SK-N-SH (cell line): Measurements from ENCODE around the gene DNAL4. TPM values are rescaled to one million over a fixed set of nuclear protein-coding genes. Genes with fewer than 3 reads are reported as not detected.

ENCODE experiments used
- CTCF ChIA-PET: fragments of 300-600, 350-600 bp; formaldehyde crosslinking; extraction: SDS; loops from one replicate; lab custom pipeline; 2021; lab: Yijun Ruan, JAX
- POLR2A ChIA-PET: fragments of 350-600 bp; sonication (Branson Sonifier 250); formaldehyde crosslinking; extraction: SDS; loops from one replicate; lab custom pipeline; 2020; ENCODE audit warnings: antibody characterized with exemption, inconsistent platforms; lab: Yijun Ruan, JAX
- DNase-seq: peaks from one replicate; pipeline ENCODE4 v3.0.0; 2012
- H2AFZ ChIP-seq: fragments of 200-600 bp; sonication (generic); 2 replicates; pipeline ENCODE4 v1.8.1; 2016; ENCODE audit warnings: antibody characterized with exemption, mild to moderate bottlenecking, low read depth
- H3F3A ChIP-seq: fragments of 200-600 bp; sonication (generic); replicated peaks from 2 replicates; pipeline ENCODE3; 2016; ENCODE audit warnings: antibody characterized with exemption, mild to moderate bottlenecking; ENCODE audit not compliant: insufficient read depth
- H3K27ac ChIP-seq, 2 experiments: fragments of 200-500 bp in 1 of 2; fragments of 200-600 bp in 1 of 2; sonication (Bioruptor generic) in 1 of 2; sonication (generic), shearing (Covaris generic) in 1 of 2; 2 replicates each; pipeline versions ENCODE4 v1.5.1 to v1.6.1; 2014 to 2016; ENCODE audit warnings: low read depth in 2 of 2, inconsistent platforms in 1 of 2, low read length in 1 of 2, mild to moderate bottlenecking in 1 of 2, mixed read lengths in 1 of 2
- H3K27me3 ChIP-seq: fragments of 200-600 bp; sonication (generic), shearing (Covaris generic); 2 replicates; pipeline ENCODE4 v1.6.1; 2016; ENCODE audit warnings: mixed run types; ENCODE audit not compliant: insufficient read depth
- H3K36me3 ChIP-seq, 2 experiments: fragments of 200-500 bp in 1 of 2; fragments of 200-600 bp in 1 of 2; sonication (Bioruptor generic) in 1 of 2; sonication (generic) in 1 of 2; replicated peaks in 1 of 2; 2 replicates each; pipeline versions ENCODE3 to v1.5.1; 2014 to 2016; ENCODE audit warnings: low read length in 1 of 2, mild to moderate bottlenecking in 1 of 2; ENCODE audit not compliant: insufficient read depth in 2 of 2, control insufficient read depth in 1 of 2
- H3K4me1 ChIP-seq, 2 experiments: fragments of 200-500 bp in 1 of 2; fragments of 200-600 bp in 1 of 2; sonication (Bioruptor generic) in 1 of 2; sonication (generic), shearing (Covaris generic) in 1 of 2; 2 replicates each; pipeline versions ENCODE4 v1.5.1 to v1.6.1; 2014 to 2016; ENCODE audit warnings: low read depth in 1 of 2, low read length in 1 of 2, mixed run types in 1 of 2; ENCODE audit not compliant: insufficient read depth in 2 of 2, control insufficient read depth in 1 of 2
- H3K4me2 ChIP-seq: fragments of 200-600 bp; sonication (generic), shearing (Covaris generic); 2 replicates; pipeline ENCODE4 v1.6.1; 2017; ENCODE audit warnings: mixed run types
- H3K4me3 ChIP-seq, 2 experiments: fragments of 200-500 bp in 1 of 2; fragments of 200-600 bp in 1 of 2; sonication (Bioruptor generic) in 1 of 2; sonication (generic), shearing (Covaris generic) in 1 of 2; 2 replicates each; pipeline versions ENCODE4 v1.5.1 to v1.8.1; 2014 to 2016; ENCODE audit warnings: low read depth in 2 of 2, inconsistent platforms in 1 of 2, low read length in 1 of 2, mild to moderate bottlenecking in 1 of 2, mixed read lengths in 1 of 2, moderate library complexity in 1 of 2
- H3K79me2 ChIP-seq: fragments of 200-600 bp; sonication (generic); 2 replicates; pipeline ENCODE4 v1.8.1; 2017; ENCODE audit warnings: mild to moderate bottlenecking; ENCODE audit not compliant: insufficient read depth
- H3K9ac ChIP-seq: fragments of 200-600 bp; sonication (generic); 2 replicates; pipeline ENCODE4 v1.6.1; 2017; ENCODE audit warnings: mixed run types
- H3K9me2 ChIP-seq: fragments of 200-600 bp; sonication (generic); 2 replicates; pipeline ENCODE4 v1.6.1; 2017; ENCODE audit warnings: mixed run types
- H3K9me3 ChIP-seq: fragments of 200-600 bp; sonication (generic); 2 replicates; pipeline ENCODE4 v1.6.1; 2017; ENCODE audit warnings: mixed run types, mild to moderate bottlenecking, moderate library complexity
- H4K20me1 ChIP-seq: fragments of 200-600 bp; sonication (generic); 2 replicates; pipeline ENCODE4 v1.6.1; 2017; ENCODE audit warnings: mild to moderate bottlenecking, mixed run types; ENCODE audit not compliant: insufficient read depth
- ELF1 ChIP-seq: IDR thresholded peaks from 2 replicates; pipeline ENCODE4 v1.4.0; 2012
- EP300 ChIP-seq, 2 experiments: IDR thresholded peaks; 2 replicates each; pipeline versions ENCODE4 v1.4.0 to v1.6.1; 2012; ENCODE audit warnings: borderline replicate concordance in 1 of 2, low read depth in 1 of 2, low read length in 1 of 2
- EZH2phosphoT487 ChIP-seq: fragments of 200-600 bp; sonication (generic); IDR thresholded peaks from 2 replicates; pipeline ENCODE4 v1.6.1; 2017; ENCODE audit warnings: low read depth, mixed run types, mild to moderate bottlenecking, antibody characterized with exemption, moderate library complexity, borderline replicate concordance
- FOSL2 ChIP-seq: IDR thresholded peaks from 2 replicates; pipeline ENCODE4 v1.4.0; 2012; ENCODE audit warnings: low read depth, mild to moderate bottlenecking, moderate library complexity, borderline replicate concordance
- GABPA ChIP-seq: IDR thresholded peaks from 2 replicates; pipeline ENCODE4 v1.4.0; 2012; ENCODE audit warnings: low read depth, mild to moderate bottlenecking
- IRF3 ChIP-seq: fragments of 150-350 bp; IDR thresholded peaks from 2 replicates; pipeline ENCODE4 v1.6.1; 2016; ENCODE audit warnings: mild to moderate bottlenecking, low read depth, low read length
- JUND ChIP-seq: IDR thresholded peaks from 2 replicates; pipeline ENCODE4 v1.4.0; 2012
- MEF2A ChIP-seq: IDR thresholded peaks from 2 replicates; pipeline ENCODE4 v1.4.0; 2012; ENCODE audit warnings: low read depth, borderline replicate concordance
- PBX3 ChIP-seq: IDR thresholded peaks from 2 replicates; pipeline ENCODE4; 2012
- RAD21 ChIP-seq: IDR thresholded peaks from 2 replicates; pipeline ENCODE4 v1.6.1; 2012; ENCODE audit warnings: mild to moderate bottlenecking, low read length
- RCOR1 ChIP-seq: fragments of 150-350 bp; IDR thresholded peaks from 2 replicates; pipeline ENCODE4 v1.6.1; 2017; ENCODE audit warnings: antibody characterized with exemption, low read length
- REST ChIP-seq: IDR thresholded peaks from 2 replicates; pipeline ENCODE4 v1.6.1; 2012; ENCODE audit warnings: mild to moderate bottlenecking, low read depth, low read length, moderate library complexity
- RFX5 ChIP-seq: IDR thresholded peaks from 2 replicates; pipeline ENCODE4 v1.6.1; 2012; ENCODE audit warnings: mild to moderate bottlenecking, improper control_type of control experiment, low read length
- RXRA ChIP-seq: IDR thresholded peaks from 2 replicates; pipeline ENCODE4 v1.4.0; 2012; ENCODE audit warnings: low read depth, mild to moderate bottlenecking, borderline replicate concordance
- SIN3A ChIP-seq: IDR thresholded peaks from 2 replicates; pipeline ENCODE4 v1.6.1; 2012; ENCODE audit warnings: low read depth, mild to moderate bottlenecking, low read length, moderate library complexity, borderline replicate concordance
- TAF1 ChIP-seq: IDR thresholded peaks from 2 replicates; pipeline ENCODE4 v1.6.1; 2012; ENCODE audit warnings: low read depth, mild to moderate bottlenecking, low read length, moderate library complexity, borderline replicate concordance
- TEAD4 ChIP-seq: IDR thresholded peaks from 2 replicates; pipeline ENCODE4 v1.4.0; 2012; ENCODE audit warnings: mild to moderate bottlenecking, borderline replicate concordance; ENCODE audit not compliant: insufficient read depth
- USF2 ChIP-seq: fragments of 150-350 bp; IDR thresholded peaks from 2 replicates; pipeline ENCODE4 v1.6.1; 2017; ENCODE audit warnings: antibody characterized with exemption, low read length, low read depth, borderline replicate concordance
- ZBTB33 ChIP-seq: IDR thresholded peaks from 2 replicates; pipeline ENCODE4 v1.4.0; 2012; ENCODE audit warnings: low read depth, borderline replicate concordance
- WGBS: methylation state at CpG from one replicate; pipeline ENCODE4 v1.1.6; 2017; ENCODE audit warnings: low lambda C conversion rate; 5-methylcytosine and 5-hydroxymethylcytosine counted together
- polyA plus RNA-seq, 3 experiments: library from polyadenylated mRNA; depleted of rRNA; stranded (reverse); fragments of >200 nt; gene quantifications; 2 replicates each; pipeline ENCODE4 v1.2.3, GENCODE V29; 2012

The DNAL4 gene
- polyA plus RNA-seq, 1 of the 3 experiments (the other 2 are of a cell fraction) = 15.1 TPM

GRCh38 chr22:38832005-38832978 lies 38.3 kb upstream of the DNAL4 start:
- Histone ChIP-seq H4K20me1 (no peaks in the 10 kb centered on the region), H3F3A (no peaks in the 10 kb centered on the region), H3K9me2 (no peaks in the 10 kb centered on the region), H3K27ac (no peak overlapping the region), H3K27me3 (no peaks in the 10 kb centered on the region), H3K36me3 (no peaks in the 10 kb centered on the region), H2AFZ (no peak overlapping the region), H3K4me2 (no peak overlapping the region), H3K9me3 (no peaks in the 10 kb centered on the region), H3K4me1 (no peaks in the 10 kb centered on the region), H3K79me2 (no peaks in the 10 kb centered on the region), H3K9ac (no peak overlapping the region), H3K4me3 (no peak overlapping the region)
- CTCF ChIA-PET = no interaction called here
- no peak for TF ChIP-seq REST
- no peak for TF ChIP-seq RAD21
- TF ChIP-seq JUND = no peak
- TF ChIP-seq PBX3 = no peak
- TF ChIP-seq MEF2A = no peak
- no peak for TF ChIP-seq GABPA
- no peak for TF ChIP-seq IRF3
- TF ChIP-seq FOSL2 = no peak
- no peak for TF ChIP-seq TAF1
- TF ChIP-seq SIN3A = no peak
- no peak for TF ChIP-seq RFX5
- no peak for TF ChIP-seq ELF1
- TF ChIP-seq RCOR1 = no peak
- no peak for TF ChIP-seq ZBTB33
- no peak for TF ChIP-seq EZH2phosphoT487
- no peak for TF ChIP-seq TEAD4
- TF ChIP-seq EP300 (IDR thresholded peaks at IDR 0.05; ENCODE audit: borderline replicate concordance in 1 of 2, low read depth in 1 of 2, low read length in 1 of 2) = no peak
- no peak for TF ChIP-seq RXRA
- no peak for TF ChIP-seq USF2
- DNase-seq = no peak
- 79% methylated on average over 3 of the region's 30 CpGs for WGBS
- POLR2A ChIA-PET = no interaction called here
